Smooth muscle cell (in vitro differentiated cells): ENCODE measurements around the gene DUSP9. TPM values are rescaled to one million over a fixed set of nuclear protein-coding genes. Genes with fewer than 3 reads are reported as not detected.
"Not testable (repeated sequence)": the region's sequence is repeated elsewhere in the genome, so short reads cannot be mapped to it uniquely, and the experiment has no call there.

Experiments used
- DNase-seq: peaks from one replicate; lab custom pipeline; 2025; ENCODE audit not compliant: unreplicated experiment; lab: John Stamatoyannopoulos, UW
- H2AFZ ChIP-seq: fragments of 200-600 bp; sonication (generic); 2 replicates; pipeline ENCODE4 v1.6.0; 2016; ENCODE audit warnings: antibody characterized with exemption, low read depth, mild to moderate bottlenecking
- H3F3A ChIP-seq: fragments of 200-600 bp; sonication (generic); 2 replicates; pipeline ENCODE4 v1.6.0; 2017; ENCODE audit warnings: antibody characterized with exemption, low read depth
- H3K27ac ChIP-seq: fragments of 200-600 bp; sonication (generic); 2 replicates; pipeline ENCODE4 v1.5.1; 2016; ENCODE audit warnings: low read depth, mild to moderate bottlenecking
- H3K27me3 ChIP-seq: fragments of 200-600 bp; sonication (generic); 2 replicates; pipeline ENCODE4 v1.6.1; 2016; ENCODE audit warnings: low read depth, mild to moderate bottlenecking
- H3K36me3 ChIP-seq: fragments of 200-600 bp; sonication (generic); 2 replicates; pipeline ENCODE4 v1.5.1; 2016; ENCODE audit warnings: low read depth
- H3K4me1 ChIP-seq: fragments of 200-600 bp; sonication (generic); 2 replicates; pipeline ENCODE4 v1.5.1; 2016; ENCODE audit warnings: low read depth
- H3K4me2 ChIP-seq: fragments of 200-600 bp; sonication (generic); 2 replicates; pipeline ENCODE4 v1.6.0; 2016; ENCODE audit warnings: mild to moderate bottlenecking
- H3K4me3 ChIP-seq: fragments of 200-600 bp; sonication (generic); 2 replicates; pipeline ENCODE4 v1.5.1; 2016; ENCODE audit warnings: mild to moderate bottlenecking
- H3K79me2 ChIP-seq: fragments of 200-600 bp; sonication (generic); 2 replicates; pipeline ENCODE4 v1.6.0; 2016; ENCODE audit warnings: low read depth, mild to moderate bottlenecking
- H3K9ac ChIP-seq: fragments of 200-600 bp; sonication (generic); 2 replicates; pipeline ENCODE4 v1.6.0; 2016; ENCODE audit warnings: low read depth
- H3K9me3 ChIP-seq: fragments of 200-600 bp; sonication (generic); replicated peaks from 2 replicates; pipeline ENCODE4 v1.5.1; 2016; ENCODE audit warnings: low read depth
- H4K20me1 ChIP-seq: fragments of 200-600 bp; sonication (generic); 2 replicates; pipeline ENCODE4 v1.6.0; 2016; ENCODE audit warnings: low read depth
- WGBS: methylation state at CpG from one replicate; pipeline ENCODE4 v1.1.7; 2016; ENCODE audit warnings: low lambda C conversion rate; 5-methylcytosine and 5-hydroxymethylcytosine counted together
- polyA plus RNA-seq: library from polyadenylated mRNA; unstranded; fragments of >200 nt; fragmentation: Nextera tagmentation; extraction: Ambion mirVana; gene quantifications from 2 replicates; pipeline ENCODE4 v1.2.1, GENCODE V29; 2016
- total RNA-seq: library from RNA; depleted of rRNA; stranded (reverse); fragments of >200 nt; gene quantifications from 2 replicates; pipeline ENCODE4 v1.2.3, GENCODE V29; 2014
- TF ChIP-seq, protein P1 (sequence below): fragments of 200-600 bp; sonication (generic); IDR thresholded peaks from 2 replicates; pipeline ENCODE4 v1.5.1; 2017; ENCODE audit warnings: borderline replicate concordance, mild to moderate bottlenecking, antibody characterized with exemption; ENCODE audit not compliant: insufficient read depth, poor library complexity, severe bottlenecking

Gene DUSP9
- total and polyA plus RNA-seq, 2 experiments from 2014 or later: 3.0 to 11.3 TPM

GRCh38 chrX:153693216-153694086, 46.4 kb downstream of the DUSP9 start:
- TF ChIP-seq, protein P1, sequence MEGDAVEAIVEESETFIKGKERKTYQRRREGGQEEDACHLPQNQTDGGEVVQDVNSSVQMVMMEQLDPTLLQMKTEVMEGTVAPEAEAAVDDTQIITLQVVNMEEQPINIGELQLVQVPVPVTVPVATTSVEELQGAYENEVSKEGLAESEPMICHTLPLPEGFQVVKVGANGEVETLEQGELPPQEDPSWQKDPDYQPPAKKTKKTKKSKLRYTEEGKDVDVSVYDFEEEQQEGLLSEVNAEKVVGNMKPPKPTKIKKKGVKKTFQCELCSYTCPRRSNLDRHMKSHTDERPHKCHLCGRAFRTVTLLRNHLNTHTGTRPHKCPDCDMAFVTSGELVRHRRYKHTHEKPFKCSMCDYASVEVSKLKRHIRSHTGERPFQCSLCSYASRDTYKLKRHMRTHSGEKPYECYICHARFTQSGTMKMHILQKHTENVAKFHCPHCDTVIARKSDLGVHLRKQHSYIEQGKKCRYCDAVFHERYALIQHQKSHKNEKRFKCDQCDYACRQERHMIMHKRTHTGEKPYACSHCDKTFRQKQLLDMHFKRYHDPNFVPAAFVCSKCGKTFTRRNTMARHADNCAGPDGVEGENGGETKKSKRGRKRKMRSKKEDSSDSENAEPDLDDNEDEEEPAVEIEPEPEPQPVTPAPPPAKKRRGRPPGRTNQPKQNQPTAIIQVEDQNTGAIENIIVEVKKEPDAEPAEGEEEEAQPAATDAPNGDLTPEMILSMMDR: no peak
- Histone ChIP-seq H4K20me1 (peaks cover 27% of the 10 kb centered on the region), H2AFZ (no peak overlapping the region), H3K9me3 (no peaks in the 10 kb centered on the region), H3F3A (no peaks in the 10 kb centered on the region), H3K4me3 (no peak overlapping the region), H3K4me2 (no peak overlapping the region), H3K27me3 (no peaks in the 10 kb centered on the region), H3K4me1 (no peaks in the 10 kb centered on the region), H3K27ac (no peak overlapping the region), H3K9ac (no peak overlapping the region), H3K36me3 (no peaks in the 10 kb centered on the region), H3K79me2 (no peaks in the 10 kb centered on the region)
- DNase-seq: no peak
- WGBS: 89% methylated on average over 23 of the region's 31 CpGs

- not testable (repeated sequence) for H3F3A ChIP-seq
- WGBS: 89% methylated on average over 16 of the region's 16 CpGs
Observed at GRCh38 chrX:153694256-153694655, 47.3 kb downstream of the DUSP9 start.

GRCh38 chrX:153694687-153695270, 47.8 kb downstream of the DUSP9 start:
- no peaks in the 10 kb centered on the region for H3K27me3 ChIP-seq
- WGBS: 90% methylated on average over 16 of the region's 23 CpGs
- H4K20me1 ChIP-seq: peaks cover 21% of the 10 kb centered on the region
- DNase-seq: no peak
- TF ChIP-seq, protein P1: no peak
- no peaks in the 10 kb centered on the region for H3K9me3 ChIP-seq
- H3K4me2 ChIP-seq: no peak overlapping the region
- H3K36me3 ChIP-seq: no peaks in the 10 kb centered on the region
- H3K4me3 ChIP-seq: no peak overlapping the region
- H3F3A ChIP-seq: no peaks in the 10 kb centered on the region
- no peak overlapping the region for H2AFZ ChIP-seq
- H3K79me2 ChIP-seq: no peaks in the 10 kb centered on the region
- H3K27ac ChIP-seq: no peak overlapping the region
- no peak overlapping the region for H3K9ac ChIP-seq
- H3K4me1 ChIP-seq: no peaks in the 10 kb centered on the region

More at GRCh38 chrX:153694256-153694655, 47.3 kb downstream of the DUSP9 start:
- not testable (repeated sequence) for H3K4me2 ChIP-seq, H3K27me3 ChIP-seq, H3K9me3 ChIP-seq, H3K4me3 ChIP-seq, H3K36me3 ChIP-seq, H3K4me1 ChIP-seq, H3K9ac ChIP-seq, DNase-seq, H2AFZ ChIP-seq, H3K27ac ChIP-seq, H3K79me2 ChIP-seq
- H4K20me1 ChIP-seq: peaks cover 26% of the 10 kb centered on the region

DNA sequence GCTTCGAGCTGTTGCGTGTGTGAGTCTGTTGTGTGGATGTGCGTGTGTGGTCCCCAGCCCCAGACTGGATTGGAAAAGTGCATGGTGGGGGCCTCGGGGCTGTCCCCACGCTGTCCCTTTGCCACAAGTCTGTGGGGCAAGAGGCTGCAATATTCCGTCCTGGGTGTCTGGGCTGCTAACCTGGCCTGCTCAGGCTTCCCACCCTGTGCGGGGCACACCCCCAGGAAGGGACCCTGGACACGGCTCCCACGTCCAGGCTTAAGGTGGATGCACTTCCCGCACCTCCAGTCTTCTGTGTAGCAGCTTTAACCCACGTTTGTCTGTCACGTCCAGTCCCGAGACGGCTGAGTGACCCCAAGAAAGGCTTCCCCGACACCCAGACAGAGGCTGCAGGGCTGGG, 49.1 kb downstream of the DUSP9 start:
- WGBS: 87% methylated on average over 15 of the region's 15 CpGs
- no peak overlapping the region for H3K4me2 ChIP-seq

DNA sequence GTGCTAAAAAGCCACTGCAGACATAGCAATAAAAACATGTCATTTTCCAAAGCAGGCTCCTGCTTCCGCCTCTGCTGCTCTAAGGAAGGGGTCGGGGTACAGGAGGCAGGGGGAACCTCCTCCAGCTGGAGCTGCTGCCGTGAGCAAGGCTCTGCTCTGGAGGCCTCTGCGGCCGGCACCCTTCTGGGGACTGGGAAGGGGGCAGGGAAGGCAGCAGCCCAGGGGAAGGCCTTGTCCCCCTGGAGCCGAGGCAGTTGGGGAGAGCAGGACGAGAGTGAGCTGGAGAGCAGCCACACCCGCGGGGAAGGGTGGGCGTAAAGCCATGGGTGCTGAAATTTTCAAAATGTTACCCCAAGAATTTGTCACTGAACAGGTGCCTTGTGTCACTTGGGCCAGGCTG, 49.5 kb downstream of the DUSP9 start:
- H3K9me3 ChIP-seq, H4K20me1 ChIP-seq, H3K27me3 ChIP-seq, DNase-seq, H3F3A ChIP-seq, H3K4me1 ChIP-seq, H3K9ac ChIP-seq, H3K27ac ChIP-seq, H3K4me3 ChIP-seq, H2AFZ ChIP-seq, H3K79me2 ChIP-seq, H3K4me2 ChIP-seq, H3K36me3 ChIP-seq: not testable (repeated sequence)
- 83% methylated on average over 10 of the region's 10 CpGs for WGBS

More for the DNA sequence above, 49.1 kb downstream of the DUSP9 start:
- Histone ChIP-seq H3K36me3 (no peaks in the 10 kb centered on the region), H3K9me3 (no peaks in the 10 kb centered on the region), H3K27me3 (no peaks in the 10 kb centered on the region), H4K20me1 (peaks cover 10% of the 10 kb centered on the region), H3F3A (no peaks in the 10 kb centered on the region), H2AFZ (no peak overlapping the region), H3K4me3 (no peak overlapping the region), H3K9ac (no peak overlapping the region), H3K27ac (no peak overlapping the region), H3K79me2 (no peaks in the 10 kb centered on the region), H3K4me1 (no peaks in the 10 kb centered on the region)
- DNase-seq: no peak
- TF ChIP-seq, protein P1: no peak
